Tibial nerve (tissue), 4 donors: ENCODE measurements around the gene TMEM72. TPM values are rescaled to one million over a fixed set of nuclear protein-coding genes. Genes with fewer than 3 reads are reported as not detected.

ENCODE experiments used
- DNase-seq, 2 donors: peaks; one replicate each; pipeline ENCODE4 v3.0.0-alpha.2; 2019; ENCODE audit warnings: low spot score in 2 of 2
- H3K27ac ChIP-seq, 4 donors: fragments of 200-600 bp; sonication (generic) in 3 of 4; one replicate each; pipeline ENCODE4 v1.5.1; 2017 to 2019; ENCODE audit warnings: mild to moderate bottlenecking in 1 of 4
- H3K27me3 ChIP-seq, 2 donors: fragments of 200-600 bp; sonication (generic) in 1 of 2; one replicate each; pipeline versions ENCODE4 v1.5.1 to v1.6.0; 2017 to 2019
- H3K36me3 ChIP-seq, 3 donors: fragments of 200-600 bp; sonication (generic); one replicate each; pipeline ENCODE4 v1.5.1; 2018 to 2019
- H3K4me1 ChIP-seq, 4 donors: fragments of 200-600 bp; sonication (generic) in 3 of 4; one replicate each; pipeline ENCODE4 v1.5.1; 2017 to 2019
- H3K4me3 ChIP-seq, 4 donors: fragments of 200-600 bp; sonication (generic) in 3 of 4; one replicate each; pipeline ENCODE4 v1.5.1; 2017 to 2019; ENCODE audit warnings: mild to moderate bottlenecking in 1 of 4, moderate library complexity in 1 of 4
- H3K9me3 ChIP-seq, 4 donors: fragments of 200-600 bp; sonication (generic) in 3 of 4; one replicate each; pipeline ENCODE4 v1.5.1; 2017 to 2019
- CTCF ChIP-seq, 5 experiments: fragments of 200-600 bp in 3 of 5; fragments of 450-650 bp in 2 of 5; sonication (generic) in 3 of 5; IDR thresholded peaks; one replicate each; pipeline ENCODE4 v1.5.1; 2016 to 2019; ENCODE audit warnings: antibody characterized with exemption in 5 of 5, mild to moderate bottlenecking in 3 of 5, moderate library complexity in 2 of 5
- EP300 ChIP-seq, 2 donors: sonication (generic); formaldehyde crosslinking; IDR thresholded peaks; one replicate each; pipeline ENCODE4 v1.6.1; 2017; ENCODE audit warnings: antibody characterized with exemption in 2 of 2, mild to moderate bottlenecking in 1 of 2
- POLR2A ChIP-seq, 2 donors: fragments of 450-650 bp; IDR thresholded peaks; one replicate each; pipeline ENCODE4 v1.6.1; 2017; ENCODE audit warnings: antibody characterized with exemption in 2 of 2, mild to moderate bottlenecking in 2 of 2, moderate library complexity in 2 of 2
- WGBS, 2 donors: methylation state at CpG; one replicate each; pipeline ENCODE4 v1.1.5; 2018; 5-methylcytosine and 5-hydroxymethylcytosine counted together
- total RNA-seq, 4 donors: library from RNA; depleted of rRNA; stranded (reverse); fragments of >200 nt; gene quantifications; one replicate each; pipeline ENCODE4 v1.1.0, GENCODE V29; 2016

TMEM72 gene
- total RNA-seq, 4 donors from 2014 or later: 0.20 to 0.21 TPM; not detected in 2

GRCh38 chr10:44983895-44984278 lies 72.8 kb downstream of the TMEM72 start:
- 84 to 93% methylated on average over 8 to 10 of the region's 10 CpGs for WGBS, 2 donors
- Histone ChIP-seq H3K27ac (peak overlapping the region in 3 of 4 donors; percentile 23 to 97 (median 95)), H3K4me3 (no peak overlapping the region), H3K27me3 (no peaks in the 10 kb centered on the region), H3K9me3 (no peaks in the 10 kb centered on the region), H3K36me3 (peaks cover 0 to 70% (median 8%) of the 10 kb centered on the region in 3 donors), H3K4me1 (peaks cover 0 to 83% (median 46%) of the 10 kb centered on the region in 4 donors)
- no peak for DNase-seq
- no peak for TF ChIP-seq CTCF (IDR thresholded peaks at IDR 0.05)
- TF ChIP-seq POLR2A (IDR thresholded peaks at IDR 0.05): no peak
- TF ChIP-seq EP300 (IDR thresholded peaks at IDR 0.05): no peak

DNA sequence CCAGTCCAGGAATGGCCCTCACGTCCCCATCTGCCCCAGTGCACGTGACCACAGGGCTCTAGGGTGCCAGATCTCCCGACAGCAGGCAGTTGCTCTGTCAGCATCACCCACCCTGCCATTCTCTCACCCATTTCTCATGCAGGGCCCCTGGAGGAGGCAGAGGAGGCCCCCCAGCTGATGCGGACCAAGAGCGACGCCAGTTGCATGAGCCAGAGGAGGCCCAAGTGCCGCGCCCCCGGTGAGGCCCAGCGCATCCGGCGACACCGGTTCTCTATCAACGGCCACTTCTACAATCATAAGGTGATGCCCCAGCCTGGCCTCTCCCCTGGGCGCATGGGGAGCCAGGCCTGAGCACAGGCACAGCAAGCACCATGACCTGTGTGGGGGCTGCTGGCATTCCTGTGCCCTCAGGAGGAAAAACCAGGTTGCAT lies 73.5 kb downstream of the TMEM72 start:
- Histone ChIP-seq H3K27me3 (no peaks in the 10 kb centered on the region), H3K27ac (peak overlapping the region in 3 of 4 donors; percentile 23 to 97 (median 95)), H3K36me3 (peaks cover 0 to 78% (median 8%) of the 10 kb centered on the region in 3 donors)

GRCh38 chr10:44985175-44985681 lies 74.1 kb downstream of the TMEM72 start:
- Histone ChIP-seq H3K36me3 (peaks cover 0 to 81% (median 8%) of the 10 kb centered on the region in 3 donors), H3K27ac (peak overlapping the region; percentile 52 to 97 (median 78)), H3K27me3 (no peaks in the 10 kb centered on the region), H3K4me1 (peaks cover 0 to 77% (median 33%) of the 10 kb centered on the region in 4 donors), H3K9me3 (no peaks in the 10 kb centered on the region), H3K4me3 (no peak overlapping the region)
- 47 to 69% methylated on average over 9 of the region's 9 CpGs for WGBS, 2 donors
- DNase-seq: no peak
- TF ChIP-seq EP300 (IDR thresholded peaks at IDR 0.05): peak in 1 of 2 donors; percentile 53
- TF ChIP-seq POLR2A (IDR thresholded peaks at IDR 0.05): no peak

More for the DNA sequence above, 73.5 kb downstream of the TMEM72 start:
- 92 to 95% methylated on average over 15 of the region's 15 CpGs for WGBS, 2 donors
- no peak for DNase-seq
- Histone ChIP-seq H3K9me3 (no peaks in the 10 kb centered on the region), H3K4me3 (no peak overlapping the region), H3K4me1 (peaks cover 0 to 77% (median 38%) of the 10 kb centered on the region in 4 donors)
- TF ChIP-seq POLR2A (IDR thresholded peaks at IDR 0.05): no peak
- no peak for TF ChIP-seq CTCF (IDR thresholded peaks at IDR 0.05)
- TF ChIP-seq EP300 (IDR thresholded peaks at IDR 0.05): no peak

- no peak for DNase-seq
- H3K4me3 ChIP-seq: no peak overlapping the region
- H3K27ac ChIP-seq: peak overlapping the region; percentile 37 to 97 (median 78)
- H3K9me3 ChIP-seq: no peaks in the 10 kb centered on the region
- no peak for TF ChIP-seq EP300 (IDR thresholded peaks at IDR 0.05)
- TF ChIP-seq CTCF (IDR thresholded peaks at IDR 0.05): no peak
- TF ChIP-seq POLR2A (IDR thresholded peaks at IDR 0.05): no peak
- no peaks in the 10 kb centered on the region for H3K27me3 ChIP-seq
- peaks cover 0 to 90% (median 8%) of the 10 kb centered on the region in 3 donors for H3K36me3 ChIP-seq
- H3K4me1 ChIP-seq: peaks cover 0 to 77% (median 25%) of the 10 kb centered on the region in 4 donors
- WGBS, 2 donors: 64 to 66% methylated on average over 3 of the region's 3 CpGs
These were observed 75.0 kb downstream of the TMEM72 start for GRCh38 chr10:44986179-44986578.

Other genes with a start within 250 kb of the TMEM72 start
- 100 to 1,000 TPM; 153 to 275 (median 185) TPM for gene RASSF4, start 48.5 kb downstream of the TMEM72 start, total RNA-seq
- 1,000 to 10,000 TPM in 1 of 4 donors, 100 to 1,000 TPM in 3; 530 to 1,439 (median 798) TPM for gene DEPP1, start 67.5 kb downstream of the TMEM72 start, total RNA-seq
- gene ZNF22, start 89.6 kb downstream of the TMEM72 start, total RNA-seq: 10 to 100 TPM; 23.4 to 30.2 (median 26.0) TPM